GM23248 (cell line): ENCODE measurements around the gene C2CD4A.
A peak's percentile ranks its signal among the peaks of the same experiment; 100 is the strongest.

ENCODE experiments used
- EZH2 ChIP-seq: fragments of 200-600 bp; sonication (generic); IDR thresholded peaks from 2 replicates; pipeline ENCODE4 v1.6.1; 2018; ENCODE audit warnings: antibody characterized with exemption, mild to moderate bottlenecking; ENCODE audit not compliant: insufficient read depth, poor library complexity, severe bottlenecking
- EZH2phosphoT487 ChIP-seq: fragments of 200-600 bp; sonication (generic); IDR thresholded peaks from 2 replicates; pipeline ENCODE4 v1.6.1; 2018; ENCODE audit warnings: antibody characterized with exemption, moderate library complexity, mild to moderate bottlenecking, low read depth; ENCODE audit not compliant: insufficient read depth

- TF ChIP-seq EZH2 (peak; percentile 66), EZH2phosphoT487 (no peak)
These were observed 769 bp downstream of the C2CD4A start for GRCh38 chr15:62067448-62068044.
